ENCODE results near the gene UNC5A. TPM values are rescaled to one million over a fixed set of nuclear protein-coding genes. Genes with fewer than 3 reads are reported as not detected.

The UNC5A gene
- total and polyA plus RNA-seq, 10 of the 15 experiments (the other 5 are each of a cell fraction or from before 2014, with no cell fraction given) = not detected

GRCh38 chr5:176884571-176884890, 74.2 kb downstream of the UNC5A start:
- FAIRE-seq (no peak), ATAC-seq (no peak), DNase-seq (ENCODE audit: low read depth, low spot score) (no peak)
- TF ChIP-seq RELA (IDR thresholded peaks at IDR 0.05; ENCODE audit: borderline replicate concordance, partially characterized antibody) = no peak
- TF ChIP-seq SUZ12 (IDR thresholded peaks at IDR 0.05; ENCODE audit: unreplicated experiment) = no peak
- no peak for TF ChIP-seq PML (IDR thresholded peaks at IDR 0.05; ENCODE audit: low read length)
- TF ChIP-seq ZBTB40 (IDR thresholded peaks at IDR 0.05; ENCODE audit: borderline replicate concordance) = no peak
- TF ChIP-seq MTA2 (IDR thresholded peaks at IDR 0.05; ENCODE audit: low read depth) = no peak
- no peak for TF ChIP-seq HCFC1 (IDR thresholded peaks at IDR 0.05; ENCODE audit: low read length)
- no peak for TF ChIP-seq SP1 (IDR thresholded peaks at IDR 0.05; ENCODE audit: low read depth, low read length)
- TF ChIP-seq BCL3 (IDR thresholded peaks at IDR 0.05; ENCODE audit: borderline replicate concordance, insufficient read depth, low read depth, low read length, poor library complexity, severe bottlenecking) = no peak
- no peak for TF ChIP-seq JUND (IDR thresholded peaks at IDR 0.05; ENCODE audit: low read depth, low read length)
- no peak for TF ChIP-seq ZNF217 (IDR thresholded peaks at IDR 0.05)
- TF ChIP-seq CBX5 (IDR thresholded peaks at IDR 0.05; ENCODE audit: low read depth) = no peak
- no peak for TF ChIP-seq ESRRA (IDR thresholded peaks at IDR 0.05; ENCODE audit: low read length)
- TF ChIP-seq SREBF1 (IDR thresholded peaks at IDR 0.05; ENCODE audit: low read length) = no peak
- TF ChIP-seq POU2F2 (IDR thresholded peaks at IDR 0.05; ENCODE audit: borderline replicate concordance, low read depth, low read length) = no peak
- TF ChIP-seq E4F1 (IDR thresholded peaks at IDR 0.05; ENCODE audit: borderline replicate concordance, partially characterized antibody) = no peak
- no peak overlapping the region for H3K4me3 ChIP-seq
- H4K20me1 ChIP-seq (ENCODE audit: control insufficient read depth, insufficient read depth) = no peaks in the 10 kb centered on the region
- no peaks in the 10 kb centered on the region for H3K79me2 ChIP-seq (ENCODE audit: control insufficient read depth, insufficient read depth, low read length)
- WGBS (ENCODE audit: insufficient coverage, insufficient replicate concordance, low lambda C conversion rate, missing lambda C conversion rate) = 16% methylated on average over 4 of the region's 4 CpGs
- intact Hi-C loops (cut with micrococcal nuclease; ENCODE audit: unreplicated experiment) = no loop called here
- H3K27me3 ChIP-seq (replicated peaks in 1 of 2; ENCODE audit: control insufficient read depth in 2 of 2, insufficient read depth in 2 of 2, low read length in 1 of 2) = peaks cover 0 to 4% of the 10 kb centered on the region in 2 experiments; a peak in 3 of 4 replicates
- POLR2A ChIA-PET = no interaction called here
- H3K36me3 ChIP-seq (ENCODE audit: control insufficient read depth in 2 of 2, insufficient read depth in 2 of 2, low read length in 1 of 2) = no peaks in the 10 kb centered on the region
- CTCF ChIA-PET = no interaction called here
- no TSS peak for BruUV-seq (replicated peaks)
- no peaks in the 10 kb centered on the region for H3K4me1 ChIP-seq (ENCODE audit: control insufficient read depth, insufficient read depth, low read length)
- SMC1A ChIA-PET (ENCODE audit: uncharacterized antibody, unreplicated experiment) = no interaction called here
- no peak overlapping the region for H2AFZ ChIP-seq (ENCODE audit: control insufficient read depth, low read depth, low read length)
- no peak overlapping the region for H3K4me2 ChIP-seq (ENCODE audit: control insufficient read depth, insufficient read depth)
- no peaks in the 10 kb centered on the region for H3K9me3 ChIP-seq (replicated peaks; ENCODE audit: control insufficient read depth, insufficient read depth, low read length)
- no peak overlapping the region for H3K27ac ChIP-seq (ENCODE audit: control insufficient read depth, insufficient read depth)
- RAD21 ChIA-PET (ENCODE audit: unreplicated experiment) = no interaction called here
- H3K9ac ChIP-seq (ENCODE audit: control insufficient read depth, insufficient read depth, low read length) = no peak overlapping the region
- in situ Hi-C loops (cut with MboI) = no loop called here

Measured in GM12878 (cell line).